ENCODE data around the gene HLCS. TPM values are rescaled to one million over a fixed set of nuclear protein-coding genes. Genes with fewer than 3 reads are reported as not detected.

HLCS gene
- total and polyA plus RNA-seq, 2 donors (not counting 3 experiments of a cell fraction or from before 2014, with no cell fraction given), result 6.7 to 17.2 TPM

GRCh38 chr21:36845790-36846189 lies 120.7 kb downstream of the HLCS start:
- ChIA-PET POLR2A (no interaction called here), CTCF (no interaction called here)
- Histone ChIP-seq H3K36me3 (ENCODE audit: control insufficient read depth in 2 of 2, extremely low read depth in 1 of 2, insufficient read depth in 2 of 2, low read length in 2 of 2) (no peaks in the 10 kb centered on the region), H3K27ac (ENCODE audit: insufficient read depth, low read depth, low read length) (no peak overlapping the region), H2AFZ (ENCODE audit: low read depth, low read length) (no peak overlapping the region), H3K27me3 (ENCODE audit: control insufficient read depth in 2 of 2, insufficient read depth in 2 of 2, low read length in 2 of 2) (no peaks in the 10 kb centered on the region), H3K4me1 (ENCODE audit: control insufficient read depth, extremely low read depth, insufficient read depth, low read length) (peaks cover 25% of the 10 kb centered on the region), H3K4me3 (replicated peaks in 1 of 3; ENCODE audit: insufficient read depth in 1 of 3, low read depth in 1 of 3, low read length in 3 of 3) (no peak overlapping the region), H4K20me1 (replicated peaks; ENCODE audit: control insufficient read depth, extremely low read depth, insufficient read depth, low read length) (no peaks in the 10 kb centered on the region), H3K4me2 (ENCODE audit: insufficient read depth, low read length) (no peak overlapping the region), H3K9me1 (replicated peaks; ENCODE audit: control insufficient read depth, extremely low read depth, insufficient read depth, low read length) (no peaks in the 10 kb centered on the region), H3K9me3 (replicated peaks; ENCODE audit: control insufficient read depth, insufficient read depth, low read length) (no peaks in the 10 kb centered on the region), H3K9ac (replicated peaks; ENCODE audit: extremely low read depth, insufficient read depth, low read length) (no peak overlapping the region), H3K79me2 (ENCODE audit: control insufficient read depth, insufficient read depth, low read length) (no peaks in the 10 kb centered on the region)
- BruUV-seq (replicated peaks), result no TSS peak
- DNase-seq (ENCODE audit: low read depth, low spot score) (no peak), FAIRE-seq (no peak)
- dilution Hi-C loops (cut with MboI; ENCODE audit: extremely low pct_ligation_motif_present, low sequenced_read_pairs), result no loop called here
- TF ChIP-seq GATA2 (IDR thresholded peaks at IDR 0.05; ENCODE audit: insufficient read depth, insufficient read length, low read depth, low read length), result no peak
- TF ChIP-seq CTCF (IDR thresholded peaks at IDR 0.05; ENCODE audit: extremely low read depth in 1 of 2, insufficient read depth in 1 of 2, low read depth in 1 of 2, low read length in 2 of 2), result no peak
- TF ChIP-seq POLR2AphosphoS5 (IDR thresholded peaks at IDR 0.05; ENCODE audit: insufficient read depth, low read depth, low read length), result no peak
- intact Hi-C loops (cut with micrococcal nuclease), result loop anchor here (5.0 kb wide), 1 partner anchor 48 kb away; no protein-coding TSS in a partner anchor

- DNase-seq (ENCODE audit: low read depth, low spot score) (no peak), FAIRE-seq (no peak)
- no peak overlapping the region for H2AFZ ChIP-seq (ENCODE audit: low read depth, low read length)
- no peak overlapping the region for H3K4me2 ChIP-seq (ENCODE audit: insufficient read depth, low read length)
- no peaks in the 10 kb centered on the region for H4K20me1 ChIP-seq (replicated peaks; ENCODE audit: control insufficient read depth, extremely low read depth, insufficient read depth, low read length)
- no peaks in the 10 kb centered on the region for H3K27me3 ChIP-seq (ENCODE audit: control insufficient read depth in 2 of 2, insufficient read depth in 2 of 2, low read length in 2 of 2)
- dilution Hi-C loops (cut with MboI; ENCODE audit: extremely low pct_ligation_motif_present, low sequenced_read_pairs) (no loop called here), intact Hi-C loops (cut with micrococcal nuclease) (loop anchor here (5.0 kb wide), 1 partner anchor 48 kb away; no protein-coding TSS in a partner anchor)
- no peak overlapping the region for H3K27ac ChIP-seq (ENCODE audit: insufficient read depth, low read depth, low read length)
- no peak overlapping the region for H3K9ac ChIP-seq (replicated peaks; ENCODE audit: extremely low read depth, insufficient read depth, low read length)
- peaks cover 25% of the 10 kb centered on the region for H3K4me1 ChIP-seq (ENCODE audit: control insufficient read depth, extremely low read depth, insufficient read depth, low read length)
- ChIA-PET POLR2A (no interaction called here), CTCF (no interaction called here)
- no peak for TF ChIP-seq POLR2AphosphoS5 (IDR thresholded peaks at IDR 0.05; ENCODE audit: insufficient read depth, low read depth, low read length)
- TF ChIP-seq MAX (IDR thresholded peaks at IDR 0.05; ENCODE audit: insufficient read depth, insufficient read length), result no peak
- TF ChIP-seq FOS (IDR thresholded peaks at IDR 0.05; ENCODE audit: borderline replicate concordance, insufficient read depth, low read length), result no peak
- TF ChIP-seq MYC (IDR thresholded peaks at IDR 0.05; ENCODE audit: low read depth, low read length), result no peak
- no peak for TF ChIP-seq POLR2A (IDR thresholded peaks at IDR 0.05; ENCODE audit: low read depth, low read length)
- no peak for TF ChIP-seq GATA2 (IDR thresholded peaks at IDR 0.05; ENCODE audit: insufficient read depth, insufficient read length, low read depth, low read length)
- no peak for TF ChIP-seq EZH2 (IDR thresholded peaks at IDR 0.05; ENCODE audit: borderline replicate concordance, low read depth, low read length, severe bottlenecking)
- no peak for TF ChIP-seq CTCF (IDR thresholded peaks at IDR 0.05; ENCODE audit: extremely low read depth in 1 of 2, insufficient read depth in 1 of 2, low read depth in 1 of 2, low read length in 2 of 2)
- TF ChIP-seq JUN (IDR thresholded peaks at IDR 0.05; ENCODE audit: borderline replicate concordance, insufficient read depth, insufficient read length, low read depth), result no peak
- no TSS peak for BruUV-seq (replicated peaks)
- H3K79me2 ChIP-seq (ENCODE audit: control insufficient read depth, insufficient read depth, low read length), result no peaks in the 10 kb centered on the region
- no peaks in the 10 kb centered on the region for H3K36me3 ChIP-seq (ENCODE audit: control insufficient read depth in 2 of 2, extremely low read depth in 1 of 2, insufficient read depth in 2 of 2, low read length in 2 of 2)
- H3K9me1 ChIP-seq (replicated peaks; ENCODE audit: control insufficient read depth, extremely low read depth, insufficient read depth, low read length), result no peaks in the 10 kb centered on the region
- H3K4me3 ChIP-seq (replicated peaks in 1 of 3; ENCODE audit: insufficient read depth in 1 of 3, low read depth in 1 of 3, low read length in 3 of 3), result no peak overlapping the region
- H3K9me3 ChIP-seq (replicated peaks; ENCODE audit: control insufficient read depth, insufficient read depth, low read length), result no peaks in the 10 kb centered on the region
These were observed 121.4 kb downstream of the HLCS start for GRCh38 chr21:36845070-36845469.

Measured in endothelial cell of umbilical vein (primary cell).